ENCODE data around the gene OR8K5. TPM values are rescaled to one million over a fixed set of nuclear protein-coding genes. Genes with fewer than 3 reads are reported as not detected.

Gene OR8K5
- total RNA-seq, 6 experiments from 2014 or later = not detected

DNA sequence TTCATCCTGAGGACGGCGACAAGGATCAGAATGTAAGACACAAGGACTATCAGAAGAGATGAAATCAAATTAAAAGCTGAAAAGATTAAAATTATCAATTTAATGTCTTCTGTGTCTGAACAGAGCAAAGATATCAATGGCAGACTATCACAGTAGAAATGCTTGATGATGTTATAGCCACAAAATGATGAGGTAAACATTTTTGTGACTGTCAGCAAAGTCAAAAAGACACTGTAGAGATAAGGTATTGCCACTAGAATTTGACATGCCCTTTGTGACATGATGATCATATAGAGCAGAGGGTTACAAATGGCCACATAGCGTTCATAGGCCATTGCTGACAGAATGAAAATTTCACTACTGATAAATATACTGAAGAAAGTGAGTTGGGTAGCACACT is 28.5 kb upstream of the OR8K5 start:
- Histone ChIP-seq H3K36me3 (no peaks in the 10 kb centered on the region), H3K27me3 (no peaks in the 10 kb centered on the region), H3K4me1 (no peaks in the 10 kb centered on the region), H3K27ac (no peak overlapping the region), H3K4me3 (no peak overlapping the region), H3K9me3 (no peaks in the 10 kb centered on the region)
- intact Hi-C loops (cut with DNase I) = no loop called here
- DNase-seq (no peak), ATAC-seq (no peak)
- WGBS (ENCODE audit: insufficient coverage, low coverage, low lambda C conversion rate, missing lambda C conversion rate) = 62% methylated on average over 3 of the region's 3 CpGs
- no peak for TF ChIP-seq CTCF (IDR thresholded peaks at IDR 0.05)
- no peak for TF ChIP-seq POLR2A (IDR thresholded peaks at IDR 0.05)

DNA sequence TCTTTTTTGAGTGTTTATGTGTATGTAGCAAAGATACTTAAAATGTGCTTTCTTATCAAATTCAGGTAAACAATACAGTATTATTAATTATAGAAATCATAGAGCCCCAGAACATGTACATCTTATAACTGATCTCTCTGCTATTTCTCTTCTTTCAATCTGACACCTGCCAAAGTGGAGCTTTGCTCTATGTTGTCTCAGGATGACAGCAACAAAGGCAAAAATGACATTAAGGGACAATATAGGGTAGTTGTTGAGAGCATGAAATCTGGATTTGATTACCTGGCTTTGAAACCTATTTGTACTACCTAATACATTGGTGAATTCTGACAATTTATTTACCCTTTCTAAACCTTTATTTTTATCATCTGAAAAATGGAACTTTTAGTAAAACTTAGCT is 23.3 kb upstream of the OR8K5 start:
- TF ChIP-seq POLR2A (IDR thresholded peaks at IDR 0.05) (no peak), CTCF (IDR thresholded peaks at IDR 0.05) (no peak)
- H3K27me3 ChIP-seq = no peaks in the 10 kb centered on the region
- no peak overlapping the region for H3K4me3 ChIP-seq
- no peaks in the 10 kb centered on the region for H3K36me3 ChIP-seq
- intact Hi-C loops (cut with DNase I) = no loop called here
- ATAC-seq = no peak
- H3K4me1 ChIP-seq = no peaks in the 10 kb centered on the region
- H3K27ac ChIP-seq = no peak overlapping the region
- no peak for DNase-seq
- no peaks in the 10 kb centered on the region for H3K9me3 ChIP-seq

GRCh38 chr11:56176318-56176717 is 16.2 kb upstream of the OR8K5 start, which contains the start of gene OR5J2:
Gene OR5J2, plus strand, starts transcription at chr11:56176618. Its CDS starts 0 bp downstream, at chr11:56176618.
- ATAC-seq = no peak
- TF ChIP-seq POLR2A (IDR thresholded peaks at IDR 0.05) (no peak), CTCF (IDR thresholded peaks at IDR 0.05) (no peak)

DNA sequence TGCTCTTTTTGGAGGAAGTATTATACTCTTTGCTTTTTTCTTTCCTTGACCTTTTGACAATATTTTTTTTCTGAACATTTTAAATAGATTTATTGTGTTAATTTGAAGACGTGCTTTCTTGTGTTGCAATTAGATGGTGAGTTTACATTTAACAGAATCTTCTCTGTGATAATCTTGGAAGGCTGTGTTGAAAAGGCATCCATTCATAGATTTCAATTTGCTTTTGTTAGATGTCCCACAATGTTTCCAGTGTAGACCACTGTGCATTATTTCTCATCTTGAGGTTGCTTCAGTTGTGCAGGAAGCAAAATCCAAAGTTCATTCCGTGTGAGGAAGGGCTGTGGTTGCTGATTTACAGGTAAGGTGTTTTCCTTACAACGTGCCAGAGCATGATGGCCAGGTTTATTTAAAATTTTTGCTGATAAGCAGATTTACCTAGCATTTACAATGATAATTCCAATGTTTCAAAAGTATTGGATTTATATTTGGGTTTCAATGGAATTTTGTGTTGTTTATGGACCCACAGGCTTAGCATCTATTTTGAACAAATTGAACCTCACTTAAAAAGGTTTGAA is 12.2 kb upstream of the OR8K5 start:
- no peaks in the 10 kb centered on the region for H3K9me3 ChIP-seq
- intact Hi-C loops (cut with DNase I) = no loop called here
- no peaks in the 10 kb centered on the region for H3K36me3 ChIP-seq
- no peaks in the 10 kb centered on the region for H3K27me3 ChIP-seq
- ATAC-seq (no peak), DNase-seq (no peak)
- no peak overlapping the region for H3K27ac ChIP-seq
- no peaks in the 10 kb centered on the region for H3K4me1 ChIP-seq
- H3K4me3 ChIP-seq = no peak overlapping the region
- WGBS (ENCODE audit: insufficient coverage, low coverage, low lambda C conversion rate, missing lambda C conversion rate) = 20% methylated on average over 3 of the region's 3 CpGs
- TF ChIP-seq POLR2A (IDR thresholded peaks at IDR 0.05) (no peak), CTCF (IDR thresholded peaks at IDR 0.05) (no peak)

More at GRCh38 chr11:56176318-56176717, 16.2 kb upstream of the OR8K5 start, which contains the start of gene OR5J2:
- H3K27ac ChIP-seq = no peak within 1 kb of the TSS
- H3K4me3 ChIP-seq = no peak within 1 kb of the TSS
- no peaks in the 10 kb centered on the region for H3K36me3 ChIP-seq
- no peak for DNase-seq
- no peaks in the 10 kb centered on the region for H3K9me3 ChIP-seq
- intact Hi-C loops (cut with DNase I) = no loop called here
- H3K27me3 ChIP-seq = no peaks in the 10 kb centered on the region
- 24% methylated on average over 1 of the region's 1 CpG for WGBS (ENCODE audit: insufficient coverage, low coverage, low lambda C conversion rate, missing lambda C conversion rate)
- H3K4me1 ChIP-seq = no peaks in the 10 kb centered on the region

DNA sequence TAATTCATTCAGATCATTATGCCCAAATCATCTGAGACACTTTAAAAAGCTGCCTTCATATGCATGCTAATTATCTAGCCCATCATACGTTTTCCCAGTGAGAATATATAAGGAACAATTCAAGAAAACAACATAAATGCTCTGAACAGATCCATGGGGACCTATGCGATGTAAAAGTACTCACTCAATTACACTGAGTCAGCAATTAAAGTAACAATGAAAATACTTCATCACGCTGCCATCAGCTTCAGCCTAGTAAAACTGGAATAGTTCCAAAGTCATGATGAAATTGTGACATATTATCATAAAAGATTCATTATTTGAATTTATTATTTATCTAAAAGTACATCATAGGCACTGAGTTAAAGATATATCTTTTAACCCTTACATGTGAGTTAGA is 3.7 kb upstream of the OR8K5 start:
- no peak for DNase-seq
- H3K4me3 ChIP-seq = no peak overlapping the region

More for the DNA sequence above, 3.7 kb upstream of the OR8K5 start:
- 44% methylated on average over 3 of the region's 3 CpGs for WGBS (ENCODE audit: insufficient coverage, low coverage, low lambda C conversion rate, missing lambda C conversion rate)
- ATAC-seq = no peak
- no peaks in the 10 kb centered on the region for H3K36me3 ChIP-seq
- TF ChIP-seq POLR2A (IDR thresholded peaks at IDR 0.05) = no peak
- intact Hi-C loops (cut with DNase I) = no loop called here
- no peaks in the 10 kb centered on the region for H3K9me3 ChIP-seq
- no peaks in the 10 kb centered on the region for H3K27me3 ChIP-seq
- H3K27ac ChIP-seq = no peak overlapping the region
- H3K4me1 ChIP-seq = no peaks in the 10 kb centered on the region
